Stimulated activated CD8-positive, alpha-beta memory T cell treated with anti-CD3 and anti-CD28 coated beads, Interleukin-12 subunit alpha, Interleukin-12 subunit beta, amount 100 ng/mL, for 4 hours (primary cell): ENCODE data around the gene TMEM161B.
"Not testable (repeated sequence)": the region's sequence is repeated elsewhere in the genome, so short reads cannot be mapped to it uniquely, and the experiment has no call there.

ENCODE experiments used
- DNase-seq: peaks from one replicate; pipeline ENCODE4 v3.0.0-alpha.2; 2020; ENCODE audit warnings: low read depth

TMEM161B gene

DNA sequence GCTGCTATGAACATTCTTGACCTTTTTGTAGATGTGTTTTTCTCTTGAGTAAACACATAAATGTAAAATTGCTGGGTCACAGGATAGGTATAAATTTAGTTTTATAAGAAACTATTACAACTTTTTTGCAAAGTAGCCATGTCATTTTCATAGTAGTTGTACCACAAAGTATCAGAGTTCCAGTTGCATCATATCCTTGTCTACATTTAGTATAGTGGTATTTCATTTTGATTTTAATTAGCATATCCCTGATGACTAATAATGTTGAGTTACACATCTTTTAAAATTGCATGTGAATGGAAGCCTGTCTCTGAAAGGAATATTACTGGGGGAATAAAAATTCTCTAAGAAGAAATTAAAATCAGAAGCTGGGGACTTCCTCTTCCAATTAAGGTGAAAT lies 85.4 kb downstream of the TMEM161B start:
- no peak for DNase-seq

DNA sequence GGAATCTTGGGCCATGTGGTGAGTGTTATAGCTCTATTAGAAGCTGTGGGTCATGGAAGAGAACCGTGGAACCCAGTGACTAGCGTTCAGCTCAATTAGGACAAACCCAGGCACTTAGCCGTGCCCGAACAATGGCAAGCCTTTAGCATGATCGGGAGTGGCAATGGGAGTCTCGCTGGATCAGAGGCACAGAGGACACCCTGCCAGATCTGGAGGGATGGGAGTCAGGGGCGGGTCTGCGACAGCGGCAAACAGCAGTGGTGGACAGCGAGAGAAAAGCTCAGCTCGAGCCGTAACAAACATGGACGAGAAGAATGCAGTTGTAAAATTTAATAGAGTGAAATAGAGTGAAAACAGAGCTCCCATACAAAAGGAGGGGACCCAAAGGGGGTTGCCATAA lies 91.2 kb downstream of the TMEM161B start:
- DNase-seq: not testable (repeated sequence)

DNA sequence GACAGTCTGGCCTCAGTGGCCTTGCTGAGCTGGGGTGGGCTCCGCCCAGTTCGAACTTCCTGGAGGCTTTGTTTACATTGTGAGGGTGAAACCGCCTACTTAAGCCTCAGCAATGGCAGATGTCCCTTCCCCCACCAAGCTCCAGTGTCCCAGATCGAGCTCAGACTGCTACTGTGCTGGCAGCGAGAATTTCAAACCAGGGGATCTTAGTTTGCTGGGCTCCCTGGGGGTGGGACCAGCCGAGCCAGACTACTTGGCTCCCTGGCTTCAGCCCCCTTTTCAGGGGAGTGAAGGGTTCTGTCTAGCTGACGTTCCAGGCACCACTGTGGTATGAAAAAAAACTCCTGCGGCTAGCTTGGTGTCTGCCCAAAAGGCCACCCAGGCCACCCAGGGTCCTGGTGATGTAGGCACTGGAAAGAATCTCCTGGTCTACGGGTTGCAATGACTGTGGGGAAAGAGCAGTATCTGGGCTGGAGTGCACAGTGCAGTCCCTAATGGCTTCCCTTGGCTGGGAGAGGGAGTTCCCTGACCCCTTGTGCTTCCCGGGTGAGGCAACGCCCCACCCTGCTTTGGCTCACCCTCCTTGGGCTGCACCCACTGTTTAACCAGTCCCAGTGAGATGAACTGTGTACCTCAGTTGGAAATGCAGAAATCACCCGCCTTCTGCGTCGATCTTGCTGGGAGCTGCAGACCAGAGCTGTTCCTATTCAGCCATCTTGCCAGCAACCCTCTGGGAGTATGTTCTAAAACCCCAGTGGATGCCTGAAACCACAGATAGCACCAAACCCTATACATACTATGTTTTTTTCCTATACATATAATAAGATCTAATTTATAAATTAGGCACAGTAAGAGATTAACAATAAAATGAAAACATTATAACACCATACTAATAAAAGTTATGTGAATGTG lies 95.5 kb downstream of the TMEM161B start:
- DNase-seq: no peak

DNA sequence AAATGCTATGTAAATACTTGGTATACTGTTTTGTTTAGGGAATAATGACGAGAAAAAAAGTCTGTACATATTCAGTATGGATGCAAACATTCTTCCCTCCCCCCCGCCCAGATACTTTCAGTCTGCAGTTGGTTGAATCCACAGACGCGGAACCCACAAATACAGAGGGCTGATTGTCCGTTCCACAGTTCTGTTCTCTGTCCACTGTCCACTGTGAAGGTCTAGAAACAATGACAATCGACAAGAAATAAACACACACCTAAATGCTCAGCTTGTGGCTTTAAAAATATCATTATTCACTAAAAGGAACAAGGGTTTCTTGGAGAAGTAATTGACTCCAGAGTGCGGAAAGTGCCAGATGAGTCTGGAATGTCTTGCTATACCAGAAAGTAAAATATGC lies 109.1 kb downstream of the TMEM161B start:
- DNase-seq: no peak

DNA sequence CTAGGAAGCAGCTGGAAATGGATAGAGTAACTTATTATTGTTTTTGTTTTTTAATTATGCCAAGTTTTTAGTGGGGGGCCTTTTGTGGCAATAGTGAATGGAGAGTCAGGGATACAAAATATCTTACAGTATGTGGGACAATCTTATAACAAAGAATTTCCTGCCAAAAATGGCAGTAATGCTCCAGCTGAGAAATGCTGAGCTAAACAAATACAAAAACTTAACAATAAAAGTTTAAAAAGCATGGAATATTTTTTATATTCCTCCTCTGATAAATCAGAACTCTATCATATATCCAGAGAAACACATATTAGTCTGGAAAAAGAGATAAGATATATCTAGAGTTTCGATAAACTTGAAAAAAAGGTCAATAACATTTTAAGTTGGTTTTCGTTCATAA lies 110.6 kb downstream of the TMEM161B start:
- no peak for DNase-seq

DNA sequence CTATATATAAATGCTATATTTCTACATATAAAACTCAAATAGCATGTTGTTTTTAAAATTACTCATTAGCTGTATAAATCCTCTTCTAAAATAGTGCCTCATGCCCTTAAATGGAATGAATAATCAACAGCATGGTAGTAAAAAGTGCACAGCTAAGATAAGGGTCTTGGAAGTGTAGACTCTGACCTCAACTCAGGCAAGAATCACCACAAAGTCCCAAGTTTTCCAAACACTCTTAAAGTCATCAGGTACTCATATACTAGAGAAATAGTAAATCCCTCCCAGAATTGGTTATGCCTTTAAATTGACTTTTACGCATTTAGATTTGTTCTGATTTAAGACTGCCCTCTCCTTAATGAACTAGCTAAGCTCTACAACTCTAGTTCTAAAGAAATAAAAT lies 113.8 kb downstream of the TMEM161B start:
- no peak for DNase-seq

DNA sequence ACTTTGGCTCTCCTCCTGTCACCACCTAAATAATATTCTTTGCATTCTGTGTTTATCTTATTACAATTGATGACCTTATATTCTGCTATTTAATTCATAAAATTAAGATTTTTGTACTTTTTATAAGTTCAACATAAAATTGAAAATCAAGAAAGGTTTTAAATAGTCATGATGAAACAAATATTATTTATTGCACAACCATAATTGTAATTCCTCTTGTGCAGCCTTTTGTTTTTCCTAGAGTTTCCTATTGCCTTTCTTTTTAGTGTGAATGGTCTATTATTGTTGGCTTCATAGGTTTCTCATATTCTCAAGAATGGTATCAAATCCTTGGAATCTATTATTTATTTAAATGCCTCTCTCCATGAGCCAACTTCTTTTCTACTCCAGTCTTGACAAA lies 117.9 kb downstream of the TMEM161B start:
- DNase-seq: no peak

DNA sequence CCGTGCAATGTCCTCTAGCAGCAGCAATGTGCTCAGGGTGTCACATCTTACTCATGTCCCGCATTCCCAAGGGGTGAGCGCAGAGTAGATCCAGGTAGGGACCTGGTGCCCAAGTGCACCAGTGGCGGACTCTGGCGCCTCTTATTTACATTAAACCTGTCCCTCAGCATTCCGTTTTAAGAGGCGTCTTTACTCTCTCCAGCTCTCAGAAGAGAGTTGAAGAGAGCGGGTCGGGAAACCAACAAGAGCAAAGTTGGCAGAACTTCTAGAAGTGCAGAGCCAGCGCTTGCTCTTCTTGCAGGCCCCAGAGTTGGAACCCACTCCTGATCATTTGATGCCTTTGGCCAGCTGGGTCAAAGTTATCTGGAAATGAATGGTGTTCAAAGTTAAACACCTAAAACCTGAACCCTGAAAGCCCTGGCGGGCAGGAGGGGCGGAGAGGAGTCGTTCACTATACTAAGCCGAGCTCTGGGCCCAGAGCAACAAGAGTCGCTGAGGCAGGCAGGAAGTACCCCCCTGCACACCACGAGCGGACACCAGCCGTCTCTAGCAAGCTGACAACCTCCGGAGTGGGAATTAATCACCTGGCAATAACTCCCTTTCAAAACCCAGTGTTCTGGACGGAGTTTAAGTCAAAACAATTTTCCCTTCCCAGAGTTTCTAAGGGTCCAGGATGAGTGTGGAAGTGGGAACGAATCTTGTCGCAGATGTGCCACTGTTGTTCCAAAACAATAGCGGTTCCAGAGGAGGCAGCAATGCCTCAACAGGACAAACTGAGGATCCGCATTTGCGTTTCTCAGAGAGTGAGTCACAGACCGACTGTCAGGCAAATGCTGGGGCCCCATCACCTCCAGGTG lies 122.8 kb downstream of the TMEM161B start:
- DNase-seq: no peak

DNA sequence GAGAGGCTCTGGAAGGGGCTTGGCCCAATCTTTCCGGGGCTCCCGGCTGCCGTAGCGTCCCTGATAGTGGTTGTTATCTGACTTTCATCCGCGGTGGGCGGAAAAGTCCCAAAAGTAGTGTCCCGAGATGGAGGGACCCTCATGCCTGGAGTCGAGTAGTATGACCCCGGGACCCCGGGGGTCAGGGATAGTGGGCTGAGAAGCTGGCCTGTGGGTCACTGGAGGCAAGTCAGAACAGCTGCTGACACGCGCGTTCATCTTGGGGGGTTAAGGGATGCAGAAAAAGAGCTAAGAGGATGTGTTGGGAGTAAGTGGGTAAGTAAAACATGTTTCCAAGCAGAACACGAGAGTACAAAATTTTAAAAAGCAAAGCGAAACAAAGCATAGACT lies 123.4 kb downstream of the TMEM161B start:
- no peak for DNase-seq
